Osteoblast (primary cell): ENCODE measurements around the gene PHACTR4. TPM values are rescaled to one million over a fixed set of nuclear protein-coding genes. Genes with fewer than 3 reads are reported as not detected.
A peak's percentile ranks its signal among the peaks of the same experiment; 100 is the strongest.
"Not testable (repeated sequence)": the region's sequence is repeated elsewhere in the genome, so short reads cannot be mapped to it uniquely, and the experiment has no call there.

Experiments
- DNase-seq: peaks from one replicate; pipeline ENCODE4 v3.0.0; 2011; ENCODE audit warnings: low spot score, mixed read lengths; ENCODE audit not compliant: insufficient read length; ENCODE audit errors: missing footprints
- H2AFZ ChIP-seq: 2 replicates; pipeline ENCODE4 v1.6.0; 2011; ENCODE audit warnings: mild to moderate bottlenecking, low read length
- H3K27ac ChIP-seq: 2 replicates; pipeline ENCODE4 v1.5.1; 2011; ENCODE audit warnings: mild to moderate bottlenecking, low read depth, low read length, moderate library complexity
- H3K27me3 ChIP-seq: 2 replicates; pipeline ENCODE4 v1.6.0; 2012; ENCODE audit warnings: mild to moderate bottlenecking, control low read depth, inconsistent platforms, low read length, moderate library complexity; ENCODE audit not compliant: insufficient read depth
- H3K36me3 ChIP-seq: 2 replicates; pipeline ENCODE4 v1.5.1; 2011; ENCODE audit warnings: mild to moderate bottlenecking, low read length, control low read depth, moderate library complexity; ENCODE audit not compliant: insufficient read depth
- H3K4me1 ChIP-seq: 2 replicates; pipeline ENCODE4 v1.5.1; 2011; ENCODE audit warnings: mild to moderate bottlenecking, low read length, control low read depth, moderate library complexity; ENCODE audit not compliant: insufficient read depth
- H3K4me2 ChIP-seq: 2 replicates; pipeline ENCODE4 v1.6.0; 2011; ENCODE audit warnings: mild to moderate bottlenecking, low read length; ENCODE audit not compliant: insufficient read depth
- H3K4me3 ChIP-seq: fragments of 200-600 bp; sonication (generic); 3 replicates; pipeline ENCODE4 v1.5.1; 2012; ENCODE audit warnings: mild to moderate bottlenecking, low read length, inconsistent platforms; ENCODE audit not compliant: insufficient read depth
- H3K79me2 ChIP-seq: 2 replicates; pipeline ENCODE4 v1.6.0; 2012; ENCODE audit warnings: mild to moderate bottlenecking, low read length, control low read depth, inconsistent platforms; ENCODE audit not compliant: insufficient read depth
- H3K9me3 ChIP-seq: 2 replicates; pipeline ENCODE4 v1.5.1; 2011; ENCODE audit warnings: low read depth, low read length, control low read depth
- H4K20me1 ChIP-seq: 2 replicates; pipeline ENCODE4 v1.6.0; 2012; ENCODE audit warnings: mild to moderate bottlenecking, low read length, control low read depth; ENCODE audit not compliant: insufficient read depth
- CTCF ChIP-seq: IDR thresholded peaks from 2 replicates; pipeline ENCODE4 v1.5.1; 2011; ENCODE audit warnings: mild to moderate bottlenecking, low read depth, low read length, moderate library complexity; ENCODE audit errors: extremely low read depth
- total RNA-seq: library from RNA; depleted of rRNA; stranded (reverse); fragments of >200 nt; gene quantifications from 2 replicates; pipeline ENCODE4 v1.2.3, GENCODE V29; 2012

PHACTR4 gene
- total RNA-seq, 1 donor = 12.7 TPM

GRCh38 chr1:28439320-28439719, 69.8 kb downstream of the PHACTR4 start:
- TF ChIP-seq CTCF = no peak

GRCh38 chr1:28441674-28442073, 72.1 kb downstream of the PHACTR4 start:
- Histone ChIP-seq H3K27me3 (no peaks in the 10 kb centered on the region), H3K79me2 (peaks cover 39% of the 10 kb centered on the region), H4K20me1 (no peaks in the 10 kb centered on the region), H3K36me3 (no peaks in the 10 kb centered on the region), H3K27ac (peak overlapping the region; percentile 19), H3K4me1 (peaks cover 30% of the 10 kb centered on the region), H3K4me2 (no peak overlapping the region), H2AFZ (no peak overlapping the region), H3K4me3 (no peak overlapping the region), H3K9me3 (no peaks in the 10 kb centered on the region)
- no peak for DNase-seq
- no peak for TF ChIP-seq CTCF

More at GRCh38 chr1:28439320-28439719, 69.8 kb downstream of the PHACTR4 start:
- no peaks in the 10 kb centered on the region for H3K9me3 ChIP-seq
- H3K36me3 ChIP-seq = no peaks in the 10 kb centered on the region
- peak overlapping the region; percentile 79 for H3K27ac ChIP-seq
- H3K4me3 ChIP-seq = peak overlapping the region; percentile 74
- H3K27me3 ChIP-seq = no peaks in the 10 kb centered on the region
- H4K20me1 ChIP-seq = no peaks in the 10 kb centered on the region
- H3K79me2 ChIP-seq = peaks cover 32% of the 10 kb centered on the region
- H3K4me1 ChIP-seq = peaks cover 32% of the 10 kb centered on the region
- peak overlapping the region; percentile 94 for H3K4me2 ChIP-seq
- no peak overlapping the region for H2AFZ ChIP-seq
- peak; percentile 54 for DNase-seq

GRCh38 chr1:28443550-28443949, 74.0 kb downstream of the PHACTR4 start:
- H3K79me2 ChIP-seq = peaks cover 46% of the 10 kb centered on the region
- no peak overlapping the region for H3K4me3 ChIP-seq
- H3K4me2 ChIP-seq = no peak overlapping the region
- no peak for TF ChIP-seq CTCF
- H4K20me1 ChIP-seq = no peaks in the 10 kb centered on the region
- H3K27me3 ChIP-seq = no peaks in the 10 kb centered on the region
- H3K9me3 ChIP-seq = no peaks in the 10 kb centered on the region
- peaks cover 18% of the 10 kb centered on the region for H3K4me1 ChIP-seq
- peak overlapping the region; percentile 8 for H3K27ac ChIP-seq
- no peak for DNase-seq
- no peak overlapping the region for H2AFZ ChIP-seq
- H3K36me3 ChIP-seq = peaks cover 4% of the 10 kb centered on the region

GRCh38 chr1:28447679-28448078, 78.1 kb downstream of the PHACTR4 start:
- Histone ChIP-seq H3K27ac (no peak overlapping the region), H3K9me3 (no peaks in the 10 kb centered on the region), H3K4me1 (peaks cover 11% of the 10 kb centered on the region), H4K20me1 (peaks cover 2% of the 10 kb centered on the region), H2AFZ (no peak overlapping the region), H3K4me2 (no peak overlapping the region), H3K27me3 (no peaks in the 10 kb centered on the region), H3K79me2 (peaks cover 40% of the 10 kb centered on the region), H3K36me3 (peaks cover 4% of the 10 kb centered on the region), H3K4me3 (no peak overlapping the region)
- no peak for TF ChIP-seq CTCF
- no peak for DNase-seq

GRCh38 chr1:28448094-28448611, 78.6 kb downstream of the PHACTR4 start:
- not testable (repeated sequence) for H3K9me3 ChIP-seq, H3K27ac ChIP-seq, H2AFZ ChIP-seq, H3K4me3 ChIP-seq, H3K36me3 ChIP-seq, H3K4me2 ChIP-seq, DNase-seq, H3K27me3 ChIP-seq, H4K20me1 ChIP-seq
- peaks cover 40% of the 10 kb centered on the region for H3K79me2 ChIP-seq
- H3K4me1 ChIP-seq = peaks cover 11% of the 10 kb centered on the region
